ENCODE measurements around the gene NEK6. TPM values are rescaled to one million over a fixed set of nuclear protein-coding genes. Genes with fewer than 3 reads are reported as not detected.

NEK6 gene
- total RNA-seq, result 3.0 and 3.3 TPM in 2 replicates

- intact Hi-C loops (cut with micrococcal nuclease), result loop anchor here (2.0 kb wide), 1 partner anchor 131 kb away; no protein-coding TSS in a partner anchor
Observed at GRCh38 chr9:124257844-124258606, at the start of gene NEK6. TSS of gene NEK6 (plus strand) at chr9:124257949. CDS start at chr9:124301965, 44,016 bp downstream.

DNA sequence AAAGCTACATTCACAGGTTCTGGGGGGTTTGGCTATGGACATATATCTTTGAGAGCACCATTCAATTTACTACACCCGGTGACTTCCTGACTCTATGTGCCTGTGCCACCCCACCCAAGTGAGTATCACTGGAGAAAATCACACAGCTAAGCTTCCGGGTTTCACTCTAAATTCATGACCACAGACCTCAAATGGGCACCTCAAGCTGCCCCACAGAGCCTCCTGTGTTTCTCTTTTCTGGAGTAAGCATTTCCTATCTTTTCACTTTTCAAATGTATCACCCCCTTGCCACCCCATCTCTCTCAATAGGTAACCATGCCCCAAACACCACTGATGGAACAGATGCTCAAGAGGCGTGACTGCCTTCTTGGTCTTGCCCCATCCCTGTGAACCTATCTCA lies 49.2 kb upstream of the NEK6 start:
- intact Hi-C loops (cut with micrococcal nuclease), result loop anchor here (1.0 kb wide), 1 partner anchor 8 kb away; no protein-coding TSS in a partner anchor

DNA sequence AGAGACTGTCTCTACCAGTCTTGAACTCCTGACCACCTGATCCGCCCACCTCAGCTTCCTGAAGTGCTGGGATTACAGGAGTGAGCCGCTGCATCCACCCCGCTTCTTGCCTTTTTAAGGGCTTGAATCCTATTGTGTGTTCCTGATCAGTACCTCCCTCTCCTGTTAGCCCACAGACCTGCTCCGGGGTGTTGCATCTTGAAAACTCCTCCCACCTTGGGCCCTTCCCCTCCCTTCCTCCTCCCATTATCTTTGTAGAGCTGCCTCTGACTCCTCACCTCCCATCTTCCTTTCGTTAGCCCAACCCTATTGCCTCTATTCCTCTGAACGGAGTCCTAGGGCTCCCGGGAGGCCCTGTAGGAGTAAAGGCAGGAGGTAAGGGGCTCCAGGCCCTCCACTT lies 48.5 kb upstream of the NEK6 start:
- intact Hi-C loops (cut with micrococcal nuclease), result no loop called here

DNA sequence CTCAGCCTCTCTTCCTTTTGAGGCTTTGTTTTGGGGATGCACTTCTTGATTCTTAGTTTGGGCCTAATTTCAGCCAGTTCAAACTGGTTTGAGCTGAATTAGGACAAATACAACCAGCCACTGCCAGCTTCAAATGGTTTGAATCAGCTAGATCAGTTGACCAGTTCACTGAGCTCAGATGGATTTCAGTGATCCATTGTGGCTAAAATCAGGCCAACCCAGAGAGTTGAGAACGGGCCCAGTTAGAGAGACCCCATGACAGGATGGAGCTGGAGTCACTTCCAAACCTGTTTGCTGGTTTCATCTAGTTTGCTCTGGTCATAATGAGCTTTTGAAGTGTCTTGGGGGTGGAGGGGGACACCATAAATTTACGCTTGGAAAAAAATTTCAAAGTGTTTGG lies 48.0 kb upstream of the NEK6 start:
- intact Hi-C loops (cut with micrococcal nuclease), result no loop called here

DNA sequence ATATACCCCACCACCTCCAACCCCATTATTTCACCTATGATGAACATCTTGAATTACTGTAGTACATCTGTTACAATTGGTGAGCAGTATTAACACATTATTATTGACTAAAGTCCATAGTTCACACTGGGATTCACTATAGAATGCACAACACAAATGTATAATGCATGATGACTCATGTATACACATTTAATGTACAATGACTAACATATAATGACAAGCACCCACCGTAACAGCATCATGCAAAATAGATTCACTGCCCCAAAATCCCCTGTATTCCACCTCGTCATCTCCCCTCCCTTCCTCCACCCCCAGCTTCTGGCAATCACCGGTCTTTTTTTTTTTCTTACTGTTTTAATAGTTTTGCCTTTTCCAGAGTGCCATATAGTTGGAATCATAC lies 47.1 kb upstream of the NEK6 start:
- intact Hi-C loops (cut with micrococcal nuclease), result no loop called here

DNA sequence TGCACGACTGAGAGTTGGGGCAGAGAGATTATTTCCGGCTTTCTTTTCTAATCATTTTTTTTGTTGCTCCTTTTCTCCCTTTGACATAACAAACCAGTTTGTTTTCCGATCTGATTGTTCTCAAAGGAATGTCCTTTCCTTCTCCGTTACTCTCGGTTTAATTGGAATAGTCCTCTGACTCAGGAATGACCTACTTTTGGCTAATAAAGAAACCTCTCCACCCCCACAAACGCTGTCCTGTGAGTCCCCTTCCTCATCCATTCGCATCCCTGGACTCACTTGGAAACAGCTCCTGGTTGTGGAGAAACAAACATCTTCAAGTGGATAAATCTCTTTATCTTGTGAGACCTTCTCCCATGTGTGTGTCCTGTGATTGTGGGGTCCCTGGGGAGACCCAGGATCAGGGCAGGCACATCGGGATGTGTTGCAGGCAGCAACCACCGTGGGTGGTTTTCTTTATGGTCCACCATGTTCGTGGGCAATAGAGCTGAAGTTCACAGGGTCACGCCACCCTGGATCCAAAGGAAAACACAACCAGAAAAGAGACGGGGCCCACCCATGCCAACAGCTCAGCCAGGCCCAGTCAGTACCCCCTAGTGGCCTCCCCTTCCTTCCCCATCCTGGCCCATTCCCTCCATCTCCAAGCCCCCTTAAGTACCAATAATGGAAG lies 45.2 kb upstream of the NEK6 start:
- intact Hi-C loops (cut with micrococcal nuclease), result no loop called here

- intact Hi-C loops (cut with micrococcal nuclease), result no loop called here
Observed at GRCh38 chr9:124213396-124213795, 44.4 kb upstream of the NEK6 start.

DNA sequence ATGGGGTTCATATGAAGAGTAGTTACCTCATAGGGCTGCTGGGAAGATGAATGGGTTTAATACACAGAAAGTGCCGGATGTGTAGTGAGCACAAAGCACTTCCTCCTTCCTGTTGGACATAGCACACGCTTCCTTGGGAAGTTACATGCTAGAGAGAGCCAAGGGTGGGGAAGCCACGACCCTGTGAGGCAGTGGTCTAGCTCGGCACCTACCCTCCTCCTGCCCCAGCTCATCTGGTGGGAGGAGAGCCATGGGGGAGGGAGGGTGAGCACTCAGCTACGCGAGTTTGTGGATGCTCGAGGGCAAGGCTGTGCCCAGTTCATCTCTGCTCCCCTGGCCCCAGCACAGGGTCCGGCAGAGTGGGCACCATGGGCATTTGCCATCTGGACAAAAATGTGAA lies 43.6 kb upstream of the NEK6 start:
- intact Hi-C loops (cut with micrococcal nuclease), result no loop called here

- intact Hi-C loops (cut with micrococcal nuclease), result no loop called here
Observed at GRCh38 chr9:124214596-124215367, 43.0 kb upstream of the NEK6 start.

DNA sequence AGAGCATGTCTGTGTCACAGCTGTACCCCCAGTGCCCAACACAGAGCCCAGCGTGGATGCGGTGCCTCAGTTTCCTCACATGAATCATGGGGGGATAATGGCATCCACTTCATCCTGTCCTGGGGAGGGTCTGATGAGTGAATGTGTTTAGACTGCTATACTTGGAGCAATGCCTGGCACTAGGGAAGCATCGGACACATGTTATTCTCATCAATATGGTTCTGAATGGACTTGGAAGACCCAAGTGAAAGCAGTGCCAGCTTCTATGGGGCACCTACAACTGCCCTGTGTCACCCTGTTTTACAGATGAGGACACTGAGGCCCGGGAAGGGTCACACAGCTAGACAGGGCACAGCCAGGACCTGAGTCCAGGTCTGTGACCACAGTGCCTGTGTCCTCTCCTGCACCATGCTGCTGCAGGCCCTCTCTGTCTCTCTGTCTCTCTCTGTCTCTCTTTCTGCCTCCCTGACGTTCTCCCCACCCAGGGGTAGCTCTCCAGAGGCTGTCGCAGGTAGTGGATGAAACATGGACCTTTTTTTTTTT lies 42.3 kb upstream of the NEK6 start:
- intact Hi-C loops (cut with micrococcal nuclease), result no loop called here

DNA sequence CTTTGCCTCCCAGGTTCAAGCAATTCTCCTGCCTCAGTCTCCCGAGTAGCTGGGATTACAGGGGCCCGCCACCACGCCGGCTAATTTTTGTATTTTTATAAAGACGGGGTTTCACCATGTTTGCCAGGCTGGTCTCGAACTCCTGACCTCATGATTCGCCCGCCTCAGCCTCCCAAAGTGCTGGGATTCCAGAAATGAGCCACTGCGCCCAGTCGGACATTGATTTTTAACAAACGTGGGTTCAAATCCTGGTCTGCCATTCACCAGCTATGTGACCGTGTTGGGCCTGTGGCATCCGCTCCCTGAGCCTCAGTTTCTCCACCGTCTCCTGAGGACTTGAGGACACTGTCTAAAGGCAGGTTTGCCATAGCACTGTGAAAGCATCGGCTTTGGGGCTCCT lies 41.8 kb upstream of the NEK6 start:
- intact Hi-C loops (cut with micrococcal nuclease), result loop anchor here (1.0 to 2.0 kb wide), 3 partner anchors 8 to 39 kb away; no protein-coding TSS in a partner anchor

- intact Hi-C loops (cut with micrococcal nuclease), result loop anchor here (1.0 to 2.0 kb wide), 3 partner anchors 8 to 38 kb away; no protein-coding TSS in a partner anchor
Observed at GRCh38 chr9:124216474-124217176, 41.1 kb upstream of the NEK6 start.

DNA sequence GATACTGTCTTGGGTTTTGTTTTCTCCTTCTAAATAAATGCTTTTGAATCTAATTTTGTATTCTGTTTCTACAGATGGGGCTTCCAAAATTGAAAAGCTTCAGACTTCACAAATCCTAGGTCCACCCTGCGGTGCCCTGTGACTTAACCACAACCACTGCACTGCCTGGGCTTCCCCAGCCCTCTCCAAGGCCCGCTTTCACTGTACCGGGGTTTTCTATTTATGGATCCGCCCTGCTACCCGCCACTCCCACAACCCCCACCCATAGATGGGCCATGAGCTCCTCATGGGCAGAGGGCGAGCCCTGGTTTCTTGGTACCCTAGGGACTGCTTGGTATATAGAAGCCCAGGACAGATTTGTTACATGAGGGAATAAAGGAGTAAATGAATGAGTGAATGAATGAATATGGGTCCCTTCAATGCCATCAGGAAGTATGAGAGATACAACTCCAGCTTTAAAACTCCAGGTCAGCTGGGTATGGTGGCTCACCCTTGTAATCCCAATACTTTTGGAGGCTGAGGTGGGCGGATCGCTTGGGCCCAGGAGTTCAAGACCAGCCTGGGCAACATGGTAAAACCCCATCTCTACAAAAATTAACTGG lies 39.8 kb upstream of the NEK6 start:
- intact Hi-C loops (cut with micrococcal nuclease), result loop anchor here (2.0 kb wide), 2 partner anchors 15 to 37 kb away; no protein-coding TSS in a partner anchor

DNA sequence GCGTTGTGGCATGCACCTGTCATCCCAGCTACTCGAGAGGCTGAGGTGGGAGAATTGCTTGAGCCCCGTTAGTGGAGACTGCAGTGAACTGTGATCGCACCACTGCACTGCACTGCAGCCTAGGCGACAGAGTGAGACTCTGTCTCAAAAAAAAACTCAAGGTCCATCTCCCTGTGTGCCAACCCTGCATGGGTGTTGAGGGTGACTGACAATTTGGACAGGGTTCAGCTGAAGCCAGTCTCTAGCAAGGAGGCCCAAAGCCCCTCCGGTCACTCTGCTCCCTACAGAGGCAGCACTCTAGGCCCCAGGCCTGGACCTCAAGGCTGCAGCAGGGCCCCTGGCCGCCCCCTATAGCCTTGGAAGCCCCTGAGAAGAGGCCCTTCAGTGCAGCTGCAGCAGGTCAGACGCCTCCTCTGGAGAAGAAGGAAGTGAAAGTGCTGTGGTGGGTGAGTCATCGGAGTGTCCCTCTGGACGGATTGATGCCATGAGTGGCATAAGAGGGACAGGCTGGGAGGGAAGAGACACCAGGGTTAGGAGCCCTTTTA lies 39.2 kb upstream of the NEK6 start:
- intact Hi-C loops (cut with micrococcal nuclease), result no loop called here

- intact Hi-C loops (cut with micrococcal nuclease), result no loop called here
Observed at GRCh38 chr9:124218987-124219461, 38.7 kb upstream of the NEK6 start.

DNA sequence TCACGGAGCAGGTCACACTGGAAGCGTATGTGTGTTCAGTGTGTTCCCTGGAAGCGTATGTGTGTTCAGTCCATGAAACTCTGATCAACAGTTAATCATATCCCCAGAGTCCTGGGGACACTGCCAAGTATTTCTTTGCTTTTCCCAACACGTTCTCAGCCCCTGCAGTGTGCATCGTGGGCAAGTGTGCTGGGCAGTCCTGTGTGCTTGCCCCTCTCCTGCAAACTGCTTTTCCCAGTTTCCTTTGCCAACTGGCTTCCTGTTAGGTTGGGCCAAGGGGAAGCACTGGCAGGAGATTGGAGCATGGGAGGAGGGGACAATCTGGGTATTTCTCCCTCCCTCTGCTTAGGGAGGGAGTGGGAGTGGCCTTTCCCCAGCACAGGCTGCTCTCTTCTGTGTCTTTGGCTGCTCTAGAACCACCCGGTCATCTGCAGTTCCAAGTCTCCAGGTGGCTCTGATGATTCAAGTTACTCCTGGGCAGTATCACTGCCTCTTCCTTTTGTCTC lies 36.8 kb upstream of the NEK6 start:
- intact Hi-C loops (cut with micrococcal nuclease), result no loop called here

- intact Hi-C loops (cut with micrococcal nuclease), result no loop called here
Observed at GRCh38 chr9:124221676-124222075, 36.1 kb upstream of the NEK6 start.

DNA sequence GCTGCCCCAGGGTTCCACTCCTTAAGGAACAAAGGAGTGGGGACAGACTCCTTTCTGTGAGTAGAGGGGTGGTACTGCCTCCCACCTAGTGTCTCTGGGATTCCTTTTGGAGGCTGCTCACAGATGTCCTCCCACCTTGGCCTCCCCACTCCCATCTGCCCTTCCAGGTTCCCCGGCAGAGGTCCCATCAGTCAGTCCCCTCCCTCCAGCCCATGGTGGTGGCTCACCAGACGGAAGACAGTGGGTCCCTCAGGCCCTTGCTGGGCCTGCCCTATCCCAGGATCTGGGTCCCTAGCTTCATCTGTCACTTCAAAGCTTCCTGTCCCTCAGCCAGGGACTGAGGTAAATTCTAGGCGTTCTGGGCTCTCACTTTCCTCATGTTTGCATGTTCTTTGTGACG lies 35.6 kb upstream of the NEK6 start:
- intact Hi-C loops (cut with micrococcal nuclease), result no loop called here

DNA sequence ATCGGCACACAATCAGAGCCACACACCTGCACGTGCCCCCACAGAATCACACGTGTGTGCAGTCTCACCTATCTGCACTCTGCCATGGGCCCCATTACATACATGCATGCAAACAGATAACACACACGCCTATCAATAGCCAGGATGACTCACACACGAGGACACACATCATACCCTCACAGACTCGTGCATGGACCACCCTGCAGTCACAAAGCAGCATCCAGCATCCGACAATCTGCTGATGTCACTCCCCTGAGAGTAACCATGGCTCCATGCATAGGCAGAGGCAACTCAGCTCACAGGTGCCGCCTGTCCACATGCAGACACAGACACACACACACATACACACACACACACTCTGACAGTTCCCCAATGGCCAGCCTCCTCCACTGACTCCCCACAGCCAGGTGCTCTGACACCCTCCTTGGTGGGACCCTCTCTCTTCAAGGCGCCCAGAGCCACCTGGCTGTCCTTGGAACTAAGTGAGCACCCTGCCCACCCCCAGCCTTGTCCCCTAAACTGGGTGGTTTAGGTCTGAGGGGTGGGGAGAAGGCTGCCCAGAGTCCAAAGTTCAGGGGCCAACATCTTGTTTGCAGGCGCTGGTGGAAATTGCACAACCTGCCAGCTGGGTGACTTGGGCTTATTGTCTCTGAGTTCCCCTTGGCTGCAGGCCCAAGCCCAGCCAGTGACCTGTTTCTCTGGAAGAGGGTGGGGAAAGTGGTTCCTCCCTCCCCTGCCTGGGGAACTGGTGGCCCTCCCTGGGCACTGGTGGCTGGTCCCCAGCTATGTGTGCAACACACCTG lies 34.6 kb upstream of the NEK6 start:
- intact Hi-C loops (cut with micrococcal nuclease), result no loop called here

Data from T-helper 1 cell treated with Interleukin-12 subunit alpha and Interleukin-12 subunit beta and Interleukin-4 antibody, amounts not matched to agents 30 ng/mL and 1 ng/mL, for 36 hours (primary cell).